ENCODE data around the gene FOXP2.

Gene FOXP2

DNA sequence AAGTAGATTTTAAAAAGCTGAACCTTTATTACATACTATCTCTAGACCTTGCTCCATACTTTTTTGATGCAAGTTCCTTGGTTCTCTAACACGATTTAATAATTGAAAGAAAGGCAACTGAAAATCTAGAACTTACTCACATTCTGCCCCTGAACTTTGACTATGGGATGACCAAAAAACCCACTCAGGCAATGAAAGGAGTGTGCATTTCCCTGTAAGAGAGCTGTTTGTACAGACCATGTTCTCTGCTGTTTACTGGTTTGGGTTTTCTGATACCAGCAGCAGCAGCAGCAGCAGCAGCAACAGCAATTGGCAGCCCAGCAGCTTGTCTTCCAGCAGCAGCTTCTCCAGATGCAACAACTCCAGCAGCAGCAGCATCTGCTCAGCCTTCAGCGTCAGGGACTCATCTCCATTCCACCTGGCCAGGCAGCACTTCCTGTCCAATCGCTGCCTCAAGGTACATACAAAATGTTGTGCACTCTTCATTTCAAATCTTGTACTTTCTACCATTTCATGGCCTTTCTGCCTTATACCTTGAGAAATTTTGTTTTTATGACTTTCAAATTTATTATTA is 216.7 kb downstream of the FOXP2 start:
- no peaks in the 10 kb centered on the region for H3K27me3 ChIP-seq (ENCODE audit: insufficient read depth, low read length)

DNA sequence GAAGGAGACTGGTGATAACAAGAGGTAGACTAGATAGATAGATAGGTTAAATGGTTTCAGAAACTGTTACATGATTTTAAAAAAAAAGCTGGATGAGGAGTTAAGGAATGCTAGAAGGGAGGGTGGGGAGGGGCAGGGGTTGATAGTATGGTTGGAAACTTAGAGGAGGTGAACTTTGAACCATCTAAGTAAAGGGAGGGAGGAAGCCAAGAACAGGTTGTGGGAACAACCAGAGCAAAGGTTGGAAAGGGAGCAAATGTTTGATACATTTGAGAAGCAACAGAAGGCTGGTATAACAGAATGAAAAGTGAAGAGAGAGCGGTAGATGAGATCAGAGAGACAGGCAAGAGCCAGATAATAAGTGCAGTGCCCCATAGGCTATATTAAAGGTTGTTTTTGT is 224.8 kb downstream of the FOXP2 start:
- H3K27ac ChIP-seq (ENCODE audit: low read depth, low read length, poor library complexity, severe bottlenecking), result no peak overlapping the region
- no peaks in the 10 kb centered on the region for H3K79me2 ChIP-seq (ENCODE audit: insufficient read depth, low read length)
- no peaks in the 10 kb centered on the region for H3K27me3 ChIP-seq (ENCODE audit: insufficient read depth, low read length)
- TF ChIP-seq, protein P1, sequence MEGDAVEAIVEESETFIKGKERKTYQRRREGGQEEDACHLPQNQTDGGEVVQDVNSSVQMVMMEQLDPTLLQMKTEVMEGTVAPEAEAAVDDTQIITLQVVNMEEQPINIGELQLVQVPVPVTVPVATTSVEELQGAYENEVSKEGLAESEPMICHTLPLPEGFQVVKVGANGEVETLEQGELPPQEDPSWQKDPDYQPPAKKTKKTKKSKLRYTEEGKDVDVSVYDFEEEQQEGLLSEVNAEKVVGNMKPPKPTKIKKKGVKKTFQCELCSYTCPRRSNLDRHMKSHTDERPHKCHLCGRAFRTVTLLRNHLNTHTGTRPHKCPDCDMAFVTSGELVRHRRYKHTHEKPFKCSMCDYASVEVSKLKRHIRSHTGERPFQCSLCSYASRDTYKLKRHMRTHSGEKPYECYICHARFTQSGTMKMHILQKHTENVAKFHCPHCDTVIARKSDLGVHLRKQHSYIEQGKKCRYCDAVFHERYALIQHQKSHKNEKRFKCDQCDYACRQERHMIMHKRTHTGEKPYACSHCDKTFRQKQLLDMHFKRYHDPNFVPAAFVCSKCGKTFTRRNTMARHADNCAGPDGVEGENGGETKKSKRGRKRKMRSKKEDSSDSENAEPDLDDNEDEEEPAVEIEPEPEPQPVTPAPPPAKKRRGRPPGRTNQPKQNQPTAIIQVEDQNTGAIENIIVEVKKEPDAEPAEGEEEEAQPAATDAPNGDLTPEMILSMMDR (IDR thresholded peaks at IDR 0.05; ENCODE audit: low read length), result no peak
- no peak for TF ChIP-seq EZH2 (IDR thresholded peaks at IDR 0.05; ENCODE audit: borderline replicate concordance, low read length)
- H3K36me3 ChIP-seq (ENCODE audit: insufficient read depth, low read length), result no peaks in the 10 kb centered on the region
- no peaks in the 10 kb centered on the region for H4K20me1 ChIP-seq (ENCODE audit: insufficient read depth, low read length)
- no peaks in the 10 kb centered on the region for H3F3A ChIP-seq (ENCODE audit: insufficient read depth, low read length)
- no peak overlapping the region for H3K4me3 ChIP-seq (ENCODE audit: low read depth, low read length, poor library complexity, severe bottlenecking)
- no peak overlapping the region for H3K9ac ChIP-seq (ENCODE audit: low read length)
- H3K4me1 ChIP-seq (ENCODE audit: insufficient read depth, low read length, severe bottlenecking), result no peaks in the 10 kb centered on the region
- H3K9me2 ChIP-seq (ENCODE audit: low read depth, low read length), result no peaks in the 10 kb centered on the region; the same call in 1 of the 2 replicates
- no peak overlapping the region for H3K4me2 ChIP-seq (ENCODE audit: low read length)
- H3K9me3 ChIP-seq (ENCODE audit: low read length), result no peaks in the 10 kb centered on the region
- H2AFZ ChIP-seq (ENCODE audit: low read length), result no peak overlapping the region

More for the DNA sequence above, 216.7 kb downstream of the FOXP2 start:
- no peak overlapping the region for H3K4me2 ChIP-seq (ENCODE audit: low read length)
- H3K36me3 ChIP-seq (ENCODE audit: insufficient read depth, low read length), result no peaks in the 10 kb centered on the region
- no peaks in the 10 kb centered on the region for H3K9me2 ChIP-seq (ENCODE audit: low read depth, low read length)
- H3K4me1 ChIP-seq (ENCODE audit: insufficient read depth, low read length, severe bottlenecking), result no peaks in the 10 kb centered on the region
- H3K9me3 ChIP-seq (ENCODE audit: low read length), result no peaks in the 10 kb centered on the region
- no peak overlapping the region for H2AFZ ChIP-seq (ENCODE audit: low read length)
- no peak overlapping the region for H3K27ac ChIP-seq (ENCODE audit: low read depth, low read length, poor library complexity, severe bottlenecking)
- no peaks in the 10 kb centered on the region for H4K20me1 ChIP-seq (ENCODE audit: insufficient read depth, low read length)
- no peak for TF ChIP-seq EZH2 (IDR thresholded peaks at IDR 0.05; ENCODE audit: borderline replicate concordance, low read length)
- TF ChIP-seq, protein P1 (IDR thresholded peaks at IDR 0.05; ENCODE audit: low read length), result no peak
- no peaks in the 10 kb centered on the region for H3F3A ChIP-seq (ENCODE audit: insufficient read depth, low read length)
- H3K9ac ChIP-seq (ENCODE audit: low read length), result no peak overlapping the region
- no peak overlapping the region for H3K4me3 ChIP-seq (ENCODE audit: low read depth, low read length, poor library complexity, severe bottlenecking)
- no peaks in the 10 kb centered on the region for H3K79me2 ChIP-seq (ENCODE audit: insufficient read depth, low read length)

DNA sequence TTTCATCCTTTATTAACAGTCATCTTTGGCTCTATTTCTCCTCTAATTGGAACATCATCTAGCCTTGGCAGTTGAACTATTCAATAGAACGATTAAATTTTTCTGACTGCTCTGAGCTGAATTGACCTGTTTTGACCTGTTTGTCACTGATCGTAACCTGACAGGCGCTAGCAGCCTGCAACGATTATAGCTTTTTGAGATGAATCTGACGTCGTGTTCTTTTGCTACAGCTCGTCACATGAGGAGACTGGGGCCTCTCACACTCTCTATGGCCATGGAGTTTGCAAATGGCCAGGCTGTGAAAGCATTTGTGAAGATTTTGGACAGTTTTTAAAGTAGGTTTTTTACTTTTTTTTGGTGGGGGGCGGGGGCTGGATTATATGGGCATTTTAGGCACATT is 229.8 kb downstream of the FOXP2 start:
- H3K4me1 ChIP-seq (ENCODE audit: insufficient read depth, low read length, severe bottlenecking), result no peaks in the 10 kb centered on the region
- no peaks in the 10 kb centered on the region for H3K27me3 ChIP-seq (ENCODE audit: insufficient read depth, low read length)
- no peak overlapping the region for H3K9ac ChIP-seq (ENCODE audit: low read length)
- H3K4me3 ChIP-seq (ENCODE audit: low read depth, low read length, poor library complexity, severe bottlenecking), result no peak overlapping the region
- H3K9me2 ChIP-seq (ENCODE audit: low read depth, low read length), result no peaks in the 10 kb centered on the region; the same call in 1 of the 2 replicates
- H4K20me1 ChIP-seq (ENCODE audit: insufficient read depth, low read length), result no peaks in the 10 kb centered on the region
- H3K9me3 ChIP-seq (ENCODE audit: low read length), result no peaks in the 10 kb centered on the region
- TF ChIP-seq EZH2 (IDR thresholded peaks at IDR 0.05; ENCODE audit: borderline replicate concordance, low read length), result no peak
- TF ChIP-seq, protein P1 (IDR thresholded peaks at IDR 0.05; ENCODE audit: low read length), result no peak
- no peaks in the 10 kb centered on the region for H3K79me2 ChIP-seq (ENCODE audit: insufficient read depth, low read length)
- H3F3A ChIP-seq (ENCODE audit: insufficient read depth, low read length), result no peaks in the 10 kb centered on the region
- no peak overlapping the region for H3K4me2 ChIP-seq (ENCODE audit: low read length)
- no peak overlapping the region for H3K27ac ChIP-seq (ENCODE audit: low read depth, low read length, poor library complexity, severe bottlenecking)
- H3K36me3 ChIP-seq (ENCODE audit: insufficient read depth, low read length), result no peaks in the 10 kb centered on the region
- no peak overlapping the region for H2AFZ ChIP-seq (ENCODE audit: low read length)
